HCT116 (cell line): ENCODE measurements around the gene OR2AE1. TPM values are rescaled to one million over a fixed set of nuclear protein-coding genes. Genes with fewer than 3 reads are reported as not detected.
"Not testable (repeated sequence)": the region's sequence is repeated elsewhere in the genome, so short reads cannot be mapped to it uniquely, and the experiment has no call there.

Experiments
- ATAC-seq: fragments of 200-7000 bp; cut with Tn5 transposase; 2 replicates; pipeline ENCODE4 v1.9.1; 2020; ENCODE audit warnings: mild to moderate bottlenecking, moderate library complexity
- BruUV-seq: library from RNA; stranded (reverse); fragments of 400-500 nt; replicated peaks from 2 replicates; lab custom pipeline; 2021; lab: Mats Ljungman, UMichigan
- CTCF ChIA-PET: fragments of 300-600 bp; sonication (Branson Sonifier 250); formaldehyde crosslinking; loops from one replicate; lab custom pipeline; 2021; ENCODE audit warnings: antibody characterized with exemption; lab: Charles Lee
- POLR2A ChIA-PET: fragments of 300-600, 350-600 bp; sonication (Branson Sonifier 250); formaldehyde crosslinking; loops from one replicate; lab custom pipeline; 2021; ENCODE audit warnings: antibody characterized with exemption; lab: Charles Lee
- RAD21 ChIA-PET, 2 experiments: fragments of 300-600 bp; sonication (Branson Sonifier 250); formaldehyde crosslinking; loops; one replicate each; lab custom pipeline; 2023; ENCODE audit warnings: low total read pairs in 2 of 2; ENCODE audit not compliant: uncharacterized antibody in 2 of 2, unreplicated experiment in 2 of 2, low non-redundant PET in 1 of 2; lab: Charles Lee
- DNase-seq: peaks from one replicate; pipeline ENCODE4 v3.0.0-alpha.2; 2010; ENCODE audit warnings: low read depth, low spot score
- H2AFZ ChIP-seq: fragments of 200-600 bp; shearing (Covaris generic), sonication (generic); 2 replicates; pipeline ENCODE4 v1.6.1; 2017; ENCODE audit warnings: low read depth, mixed run types, mixed read lengths, antibody characterized with exemption, low read length; ENCODE audit not compliant: poor library complexity, severe bottlenecking
- H3K27ac ChIP-seq: 2 replicates; pipeline ENCODE4 v1.5.1; 2012; ENCODE audit warnings: low read depth, low read length
- H3K27me3 ChIP-seq: fragments of 200-600 bp; sonication (generic); 2 replicates; pipeline ENCODE4 v1.6.1; 2016; ENCODE audit warnings: mixed run types, low read length, mixed read lengths; ENCODE audit not compliant: insufficient read depth
- H3K36me3 ChIP-seq, 2 experiments: fragments of 200-500 bp in 1 of 2; fragments of 200-600 bp in 1 of 2; sonication (Bioruptor generic) in 1 of 2; sonication (generic) in 1 of 2; 2 replicates each; pipeline versions ENCODE4 v1.5.1 to v1.6.1; 2014 to 2016; ENCODE audit warnings: low read length in 2 of 2, inconsistent platforms in 1 of 2, mixed read lengths in 1 of 2, mixed run types in 1 of 2; ENCODE audit not compliant: insufficient read depth in 2 of 2, control insufficient read depth in 1 of 2
- H3K4me1 ChIP-seq, 2 experiments: fragments of 200-600 bp in 1 of 2; sonication (generic) in 1 of 2; 2 replicates each; pipeline versions ENCODE4 v1.5.1 to v1.6.1; 2012 to 2017; ENCODE audit warnings: low read length in 2 of 2, inconsistent platforms in 1 of 2, mild to moderate bottlenecking in 1 of 2, mixed read lengths in 1 of 2, mixed run types in 1 of 2, moderate library complexity in 1 of 2; ENCODE audit not compliant: insufficient read depth in 2 of 2, control insufficient read depth in 1 of 2
- H3K4me2 ChIP-seq: fragments of 200-600 bp; sonication (generic); 2 replicates; pipeline ENCODE4 v1.6.1; 2017; ENCODE audit warnings: mixed run types, low read length, mixed read lengths
- H3K4me3 ChIP-seq, 2 experiments: fragments of 200-600 bp in 1 of 2; sonication (generic) in 1 of 2; replicated peaks in 1 of 2; 2 replicates each; pipeline ENCODE4 v1.5.1; 2011 to 2016; ENCODE audit warnings: low read length in 2 of 2, control low read depth in 1 of 2, low read depth in 1 of 2, mild to moderate bottlenecking in 1 of 2, mixed read lengths in 1 of 2, mixed run types in 1 of 2
- H3K79me2 ChIP-seq: fragments of 200-600 bp; sonication (generic); 2 replicates; pipeline ENCODE4 v1.6.1; 2017; ENCODE audit warnings: mild to moderate bottlenecking, mixed run types, low read length, moderate library complexity, mixed read lengths; ENCODE audit not compliant: insufficient read depth
- H3K9ac ChIP-seq: fragments of 200-600 bp; sonication (generic); 2 replicates; pipeline ENCODE4 v1.6.1; 2016; ENCODE audit warnings: low read length, mixed read lengths
- H3K9me2 ChIP-seq: fragments of 200-600 bp; sonication (generic), shearing (Covaris generic); 2 replicates; pipeline ENCODE4 v1.6.1; 2017; ENCODE audit warnings: mixed run types, mild to moderate bottlenecking, moderate library complexity; ENCODE audit not compliant: insufficient read depth
- H3K9me3 ChIP-seq, 2 experiments: fragments of 200-500 bp in 1 of 2; fragments of 200-600 bp in 1 of 2; sonication (Bioruptor generic) in 1 of 2; sonication (generic) in 1 of 2; 2 replicates each; pipeline ENCODE4 v1.6.1; 2014 to 2017; ENCODE audit warnings: low read length in 2 of 2, mixed read lengths in 2 of 2, inconsistent platforms in 1 of 2, low read depth in 1 of 2, mild to moderate bottlenecking in 1 of 2, mixed run types in 1 of 2, moderate library complexity in 1 of 2; ENCODE audit not compliant: control insufficient read depth in 1 of 2, insufficient read depth in 1 of 2
- H4K20me1 ChIP-seq: fragments of 200-600 bp; sonication (generic), shearing (Covaris generic); 2 replicates; pipeline ENCODE4 v1.6.1; 2017; ENCODE audit warnings: mixed run types, mild to moderate bottlenecking, moderate library complexity; ENCODE audit not compliant: insufficient read depth
- CEBPB ChIP-seq: IDR thresholded peaks from 2 replicates; pipeline ENCODE4 v1.6.1; 2012; ENCODE audit warnings: low read depth
- EGR1 ChIP-seq: IDR thresholded peaks from 2 replicates; pipeline ENCODE4 v1.6.1; 2012; ENCODE audit warnings: low read depth
- FOSL1 ChIP-seq: IDR thresholded peaks from 2 replicates; pipeline ENCODE4 v1.6.1; 2012; ENCODE audit warnings: low read depth
- RAD21 ChIP-seq: IDR thresholded peaks from 2 replicates; pipeline ENCODE4 v1.6.1; 2012; ENCODE audit warnings: low read depth, mild to moderate bottlenecking
- SIN3A ChIP-seq: IDR thresholded peaks from 2 replicates; pipeline ENCODE4 v1.6.1; 2012; ENCODE audit warnings: low read depth
- TCF7L2 ChIP-seq: IDR thresholded peaks from 2 replicates; pipeline ENCODE4 v1.7.0; 2011; ENCODE audit warnings: borderline replicate concordance, inconsistent platforms; ENCODE audit not compliant: insufficient read depth, insufficient read length; ENCODE audit errors: extremely low read depth
- ZNF274 ChIP-seq: fragments of 200-500 bp; sonication (Bioruptor generic); IDR thresholded peaks from 2 replicates; pipeline ENCODE4 v1.6.1; 2014; ENCODE audit warnings: mild to moderate bottlenecking, low read depth, low read length, inconsistent platforms
- intact Hi-C: fragments of 100-400 bp; cut with micrococcal nuclease; formaldehyde crosslinking; loops from 2 replicates; pipeline ENCODE4 v1.10.0; 2022
- total RNA-seq: library from RNA; stranded (reverse); gene quantifications from one replicate; pipeline ENCODE4 v1.2.1, GENCODE V29; 2021; ENCODE audit not compliant: unreplicated experiment
- TF ChIP-seq, protein P1 (sequence below), 3 experiments: fragments of 200-600 bp in 1 of 3; sonication (generic) in 1 of 3; IDR thresholded peaks in 2 of 3; conservative IDR thresholded peaks in 1 of 3; 2 replicates each; pipeline ENCODE4 v1.5.1; 2012 to 2017; ENCODE audit warnings: low read depth in 2 of 3, low read length in 2 of 3, antibody characterized with exemption in 1 of 3, borderline replicate concordance in 1 of 3, control low read depth in 1 of 3, mild to moderate bottlenecking in 1 of 3, mixed read lengths in 1 of 3, mixed run types in 1 of 3, moderate library complexity in 1 of 3; ENCODE audit not compliant: insufficient read depth in 1 of 3
- TF ChIP-seq, protein P2 (sequence below): IDR thresholded peaks from 2 replicates; pipeline ENCODE4 v1.6.1; 2011; ENCODE audit warnings: mild to moderate bottlenecking, low read length, moderate library complexity; ENCODE audit not compliant: insufficient replicate concordance; ENCODE audit errors: extremely low read depth

Gene OR2AE1
- total RNA-seq, 1 experiment from 2014 or later, result not detected

DNA sequence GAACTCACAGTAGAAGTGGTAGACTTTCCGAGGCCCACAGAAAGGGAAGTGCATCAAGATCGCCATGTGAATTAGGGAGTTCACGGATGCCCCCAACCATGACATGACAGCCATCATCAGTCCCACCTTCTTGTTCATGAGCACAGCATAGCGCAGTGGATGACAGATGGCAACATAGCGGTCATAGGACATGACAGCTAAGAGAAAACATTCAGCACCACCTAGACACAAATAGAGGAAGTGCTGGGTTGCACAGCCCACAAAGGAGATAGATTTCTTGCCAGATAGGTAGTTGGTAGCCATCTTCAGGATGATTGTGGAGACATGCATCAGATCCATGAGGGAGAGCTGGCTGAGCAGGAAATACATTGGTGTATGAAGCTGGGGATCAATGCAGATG is 342 bp downstream of the OR2AE1 start:
- Histone ChIP-seq H3K36me3 (no peaks in the 10 kb centered on the region), H4K20me1 (no peaks in the 10 kb centered on the region), H3K9me3 (no peaks in the 10 kb centered on the region), H3K4me1 (no peaks in the 10 kb centered on the region)
- BruUV-seq, result no TSS peak
- intact Hi-C loops, result no loop called here
- CTCF ChIA-PET, result no interaction called here
- TF ChIP-seq, protein P1, sequence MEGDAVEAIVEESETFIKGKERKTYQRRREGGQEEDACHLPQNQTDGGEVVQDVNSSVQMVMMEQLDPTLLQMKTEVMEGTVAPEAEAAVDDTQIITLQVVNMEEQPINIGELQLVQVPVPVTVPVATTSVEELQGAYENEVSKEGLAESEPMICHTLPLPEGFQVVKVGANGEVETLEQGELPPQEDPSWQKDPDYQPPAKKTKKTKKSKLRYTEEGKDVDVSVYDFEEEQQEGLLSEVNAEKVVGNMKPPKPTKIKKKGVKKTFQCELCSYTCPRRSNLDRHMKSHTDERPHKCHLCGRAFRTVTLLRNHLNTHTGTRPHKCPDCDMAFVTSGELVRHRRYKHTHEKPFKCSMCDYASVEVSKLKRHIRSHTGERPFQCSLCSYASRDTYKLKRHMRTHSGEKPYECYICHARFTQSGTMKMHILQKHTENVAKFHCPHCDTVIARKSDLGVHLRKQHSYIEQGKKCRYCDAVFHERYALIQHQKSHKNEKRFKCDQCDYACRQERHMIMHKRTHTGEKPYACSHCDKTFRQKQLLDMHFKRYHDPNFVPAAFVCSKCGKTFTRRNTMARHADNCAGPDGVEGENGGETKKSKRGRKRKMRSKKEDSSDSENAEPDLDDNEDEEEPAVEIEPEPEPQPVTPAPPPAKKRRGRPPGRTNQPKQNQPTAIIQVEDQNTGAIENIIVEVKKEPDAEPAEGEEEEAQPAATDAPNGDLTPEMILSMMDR (IDR thresholded peaks at IDR 0.05 in 2 of 3, conservative IDR thresholded peaks at IDR 0.05 in 1 of 3; ENCODE audit: borderline replicate concordance in 1 of 3, insufficient read depth in 1 of 3, low read depth in 2 of 3, low read length in 2 of 3), result 0 out of 6 replicates have a peak, but pooled peaks of 1 of the 3 experiments have one; percentile 5
- TF ChIP-seq CEBPB, result no peak
- peak; percentile 45 for TF ChIP-seq RAD21
- no peak for TF ChIP-seq ZNF274
- TF ChIP-seq, all 23 proteins: peak for 2
- Histone ChIP-seq H3K4me2 (no peak overlapping the region), H3K79me2 (no peaks in the 10 kb centered on the region), H3K9me2 (no peaks in the 10 kb centered on the region), H3K4me3 (no peak overlapping the region), H3K27me3 (peaks cover 5% of the 10 kb centered on the region; the same call in 1 of the 2 replicates), H3K27ac (no peak overlapping the region), H2AFZ (no peak overlapping the region), H3K9ac (no peak overlapping the region)
- DNase-seq, result no peak
- ATAC-seq, result no peak; the same call in 1 of the 2 replicates
- ChIA-PET RAD21 (no interaction called here), POLR2A (no interaction called here)

DNA sequence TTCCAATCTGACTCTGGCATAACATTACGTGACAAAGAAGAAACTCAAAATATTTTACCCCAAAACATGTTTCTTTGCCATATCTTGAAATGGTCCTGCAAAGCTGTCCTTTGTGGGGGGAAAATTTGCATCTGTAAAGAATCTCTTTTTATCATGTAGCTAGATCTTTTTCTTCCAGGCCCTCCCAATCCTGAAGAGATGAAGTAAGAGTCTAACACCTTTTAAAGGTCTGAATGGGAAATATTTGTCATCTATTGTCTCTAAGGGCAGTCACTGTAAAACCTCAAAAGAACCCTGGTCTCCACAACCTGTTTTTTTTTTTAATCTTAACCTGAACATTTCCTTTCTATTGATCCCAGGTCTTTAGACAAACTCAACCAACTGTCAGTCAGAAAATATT is 8.6 kb downstream of the OR2AE1 start:
- H3K9me2 ChIP-seq, result no peaks in the 10 kb centered on the region
- no peak overlapping the region for H3K27ac ChIP-seq
- TF ChIP-seq ZNF274, result no peak
- TF ChIP-seq TCF7L2, result no peak
- no peak for TF ChIP-seq SIN3A
- TF ChIP-seq EGR1, result no peak
- TF ChIP-seq FOSL1, result no peak
- TF ChIP-seq, protein P2, sequence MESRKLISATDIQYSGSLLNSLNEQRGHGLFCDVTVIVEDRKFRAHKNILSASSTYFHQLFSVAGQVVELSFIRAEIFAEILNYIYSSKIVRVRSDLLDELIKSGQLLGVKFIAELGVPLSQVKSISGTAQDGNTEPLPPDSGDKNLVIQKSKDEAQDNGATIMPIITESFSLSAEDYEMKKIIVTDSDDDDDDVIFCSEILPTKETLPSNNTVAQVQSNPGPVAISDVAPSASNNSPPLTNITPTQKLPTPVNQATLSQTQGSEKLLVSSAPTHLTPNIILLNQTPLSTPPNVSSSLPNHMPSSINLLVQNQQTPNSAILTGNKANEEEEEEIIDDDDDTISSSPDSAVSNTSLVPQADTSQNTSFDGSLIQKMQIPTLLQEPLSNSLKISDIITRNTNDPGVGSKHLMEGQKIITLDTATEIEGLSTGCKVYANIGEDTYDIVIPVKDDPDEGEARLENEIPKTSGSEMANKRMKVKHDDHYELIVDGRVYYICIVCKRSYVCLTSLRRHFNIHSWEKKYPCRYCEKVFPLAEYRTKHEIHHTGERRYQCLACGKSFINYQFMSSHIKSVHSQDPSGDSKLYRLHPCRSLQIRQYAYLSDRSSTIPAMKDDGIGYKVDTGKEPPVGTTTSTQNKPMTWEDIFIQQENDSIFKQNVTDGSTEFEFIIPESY, result no peak
- H3K4me3 ChIP-seq, result no peak overlapping the region
- ATAC-seq, result no peak
- no peaks in the 10 kb centered on the region for H3K79me2 ChIP-seq
- RAD21 ChIA-PET, result no interaction called here
- no peaks in the 10 kb centered on the region for H3K27me3 ChIP-seq
- DNase-seq, result no peak
- no peaks in the 10 kb centered on the region for H3K4me1 ChIP-seq
- H4K20me1 ChIP-seq, result no peaks in the 10 kb centered on the region
- H3K9ac ChIP-seq, result no peak overlapping the region
- BruUV-seq, result no TSS peak
- CTCF ChIA-PET, result no interaction called here
- H3K4me2 ChIP-seq, result no peak overlapping the region
- intact Hi-C loops, result no loop called here
- H2AFZ ChIP-seq, result no peak overlapping the region
- POLR2A ChIA-PET, result no interaction called here
- no peaks in the 10 kb centered on the region for H3K9me3 ChIP-seq
- H3K36me3 ChIP-seq, result no peaks in the 10 kb centered on the region

DNA sequence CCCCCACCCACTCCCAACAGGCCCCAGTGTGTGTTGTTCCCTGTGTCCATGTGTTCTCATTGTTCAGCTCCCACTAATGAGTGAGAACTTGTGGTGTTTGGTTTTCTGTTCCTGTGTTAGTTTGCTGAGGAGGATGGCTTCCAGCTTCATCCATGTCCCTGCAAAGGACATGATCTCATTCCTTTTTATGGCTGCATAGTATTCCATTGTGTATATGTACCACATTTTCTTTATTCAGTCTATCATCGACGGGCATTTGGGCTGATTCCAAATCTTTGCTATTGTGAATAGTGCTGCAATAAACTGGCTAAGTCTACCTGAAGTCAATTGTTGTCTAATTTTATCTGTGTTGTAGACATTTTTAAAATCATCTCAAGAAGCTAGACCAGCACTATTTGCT is 9.4 kb downstream of the OR2AE1 start:
- POLR2A ChIA-PET, H3K27me3 ChIP-seq, intact Hi-C loops, H3K4me1 ChIP-seq, H2AFZ ChIP-seq, H3K9ac ChIP-seq, DNase-seq, H3K9me2 ChIP-seq, H4K20me1 ChIP-seq, H3K4me3 ChIP-seq, H3K79me2 ChIP-seq, H3K9me3 ChIP-seq, ATAC-seq, BruUV-seq, RAD21 ChIA-PET, CTCF ChIA-PET, H3K36me3 ChIP-seq, H3K4me2 ChIP-seq, H3K27ac ChIP-seq: not testable (repeated sequence)
